NCI-H2227 (cell line): Measurements from ENCODE around the gene ANTXR1.

ENCODE experiments used
- DNase-seq: peaks from one replicate; lab custom pipeline; 2025; ENCODE audit not compliant: unreplicated experiment; lab: John Stamatoyannopoulos, UW

ANTXR1 gene

DNA sequence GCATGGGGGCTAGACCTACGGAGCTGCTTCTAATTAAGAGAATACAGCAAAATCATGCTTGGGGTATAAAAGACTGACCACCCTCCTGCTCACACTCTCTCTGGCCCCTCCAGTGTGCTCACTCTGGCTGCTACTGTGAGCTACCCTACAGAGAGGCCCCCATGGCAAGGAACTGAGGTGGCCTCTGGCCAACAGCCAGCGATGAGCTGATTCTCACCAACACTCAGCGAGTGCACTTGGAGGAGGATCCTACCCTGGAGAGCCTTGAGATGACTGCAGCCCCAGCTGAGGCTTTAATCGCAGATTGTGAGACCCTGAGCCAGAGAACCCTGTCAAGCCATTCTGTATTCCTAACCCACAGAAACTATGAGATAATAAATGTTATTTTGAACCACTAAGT lies 285.9 kb downstream of the ANTXR1 start:
- no peak for DNase-seq
